PC-9 (cell line): Measurements from ENCODE around the gene CLRN2. TPM values are rescaled to one million over a fixed set of nuclear protein-coding genes. Genes with fewer than 3 reads are reported as not detected.

Experiments used
- Bru-seq: library from RNA; stranded (reverse); fragments of 400-500 nt; gene quantifications from one replicate; lab custom pipeline; 2021; lab: Mats Ljungman, UMichigan
- BruChase-seq, 2 experiments: library from RNA; stranded (reverse); fragments of 400-500 nt; gene quantifications; one replicate each; lab custom pipeline; 2021; lab: Mats Ljungman, UMichigan
- BruUV-seq: library from RNA; stranded (reverse); fragments of 400-500 nt; replicated peaks from 2 replicates; lab custom pipeline; 2021; lab: Mats Ljungman, UMichigan
- CTCF ChIA-PET: fragments of 300-600 bp; sonication (Branson Sonifier 250); formaldehyde crosslinking; loops from one replicate; lab custom pipeline; 2022; ENCODE audit warnings: antibody characterized with exemption; lab: Charles Lee
- POLR2A ChIA-PET: fragments of 300-600 bp; sonication (Branson Sonifier 250); formaldehyde crosslinking; loops from one replicate; lab custom pipeline; 2022; ENCODE audit warnings: antibody characterized with exemption; ENCODE audit not compliant: unreplicated experiment; lab: Charles Lee
- DNase-seq, 2 experiments: peaks; one replicate each; pipeline versions ENCODE4 v3.0.0 to v3.0.0-alpha.2; 2015 to 2022; ENCODE audit warnings: mixed read lengths in 1 of 2
- H2AFZ ChIP-seq: fragments of 200-600 bp; sonication (generic); 2 replicates; pipeline ENCODE4 v1.8.1; 2017; ENCODE audit warnings: antibody characterized with exemption
- H3F3A ChIP-seq: fragments of 200-600 bp; sonication (generic); 2 replicates; pipeline ENCODE4 v1.8.1; 2017; ENCODE audit warnings: antibody characterized with exemption, mild to moderate bottlenecking, low read depth; ENCODE audit not compliant: insufficient read depth
- H3K27ac ChIP-seq: fragments of 200-600 bp; sonication (generic); 2 replicates; pipeline ENCODE4 v1.6.1; 2016; ENCODE audit warnings: mixed run types
- H3K27me3 ChIP-seq: fragments of 200-600 bp; sonication (generic); 2 replicates; pipeline ENCODE4 v1.6.1; 2016; ENCODE audit warnings: low read depth, mixed run types; ENCODE audit not compliant: insufficient read depth
- H3K36me3 ChIP-seq: fragments of 200-600 bp; sonication (generic); 2 replicates; pipeline ENCODE4 v1.6.1; 2016; ENCODE audit warnings: low read depth, mixed run types
- H3K4me1 ChIP-seq: fragments of 200-600 bp; sonication (generic); replicated peaks from 2 replicates; pipeline ENCODE4 v1.6.1; 2016; ENCODE audit warnings: mixed run types; ENCODE audit not compliant: insufficient read depth
- H3K4me2 ChIP-seq: fragments of 200-600 bp; sonication (generic); 2 replicates; pipeline ENCODE4 v1.6.1; 2017; ENCODE audit warnings: mixed run types
- H3K4me3 ChIP-seq: fragments of 200-600 bp; sonication (generic); 2 replicates; pipeline ENCODE4 v1.6.1; 2016; ENCODE audit warnings: mixed run types
- H3K79me2 ChIP-seq: fragments of 200-600 bp; sonication (generic); 2 replicates; pipeline ENCODE4 v1.6.1; 2017; ENCODE audit warnings: low read depth, mixed run types
- H3K9me2 ChIP-seq: fragments of 200-600 bp; sonication (generic); 2 replicates; pipeline ENCODE4 v1.8.1; 2017; ENCODE audit warnings: mild to moderate bottlenecking; ENCODE audit not compliant: insufficient read depth
- H3K9me3 ChIP-seq: fragments of 200-600 bp; sonication (generic); 2 replicates; pipeline ENCODE4 v1.8.1; 2016; ENCODE audit warnings: low read depth; ENCODE audit not compliant: insufficient read depth
- H4K20me1 ChIP-seq: fragments of 200-600 bp; sonication (generic); 2 replicates; pipeline ENCODE4 v1.8.1; 2017; ENCODE audit not compliant: insufficient read depth
- EZH2 ChIP-seq: fragments of 200-600 bp; sonication (generic); IDR thresholded peaks from 2 replicates; pipeline ENCODE4 v1.8.0; 2017; ENCODE audit warnings: antibody characterized with exemption, low read depth
- intact Hi-C: fragments of 100-400 bp; cut with micrococcal nuclease; formaldehyde crosslinking; loops from one replicate; pipeline ENCODE4 v1.10.0; 2022; ENCODE audit not compliant: unreplicated experiment
- long read RNA-seq: library from polyadenylated mRNA; stranded (forward); transcript quantifications from one replicate; pipeline ENCODE4 v2.0.0, GENCODE V29; 2022
- total RNA-seq: library from RNA; stranded (reverse); gene quantifications from 2 replicates; pipeline ENCODE4 v1.2.3, GENCODE V29; 2021
- TF ChIP-seq, protein P1 (sequence below): fragments of 200-600 bp; sonication (generic); conservative IDR thresholded peaks from 2 replicates; pipeline ENCODE4 v1.6.1; 2017; ENCODE audit warnings: mixed run types, antibody characterized with exemption, mild to moderate bottlenecking, moderate library complexity

Gene CLRN2
- not detected in 2 replicates for total RNA-seq
- not detected for Bru-seq, nascent RNA
- BruChase-seq, experiment 1, labeled RNA remaining after a 2-hour chase = not detected
- not detected for BruChase-seq, experiment 2, labeled RNA remaining after a 6-hour chase
- long read RNA-seq = 0 reads

DNA sequence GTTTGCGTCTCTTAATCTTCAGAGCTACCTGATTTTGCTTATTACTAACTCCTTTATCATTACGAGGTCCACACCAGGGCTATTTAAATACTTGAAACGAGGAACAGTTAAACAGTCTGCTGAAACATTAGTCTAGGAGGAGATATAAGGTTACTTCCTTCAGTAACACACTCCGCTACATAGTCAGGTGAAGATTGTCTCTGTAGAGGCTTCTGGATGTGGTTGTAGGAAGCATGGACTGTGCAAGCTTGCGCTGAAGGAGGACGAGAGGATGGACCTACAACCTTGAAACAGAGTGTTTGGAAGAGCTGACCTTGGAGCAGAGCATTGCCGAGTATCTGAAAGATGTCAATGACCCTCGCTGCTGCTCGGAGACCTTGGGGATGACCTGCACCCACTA lies at the start of gene CLRN2:
Gene CLRN2 (plus strand): TSS at position 301 of the 400 bp plus-strand sequence. CDS start 102 bp downstream, outside the sequence.
- no TSS peak for BruUV-seq
- ChIA-PET CTCF (no interaction called here), POLR2A (no interaction called here)
- no peaks in the 10 kb centered on the region for H3K9me2 ChIP-seq
- H3K27me3 ChIP-seq = peaks cover 17% of the 10 kb centered on the region; the same call in 1 of the 2 replicates
- intact Hi-C loops = loop anchor here (5.0 kb wide), 2 partner anchors 292 to 507 kb away; partner anchors contain the start of gene LCORL
- no peaks in the 10 kb centered on the region for H3K9me3 ChIP-seq
- no peak within 1 kb of the TSS for H3K4me2 ChIP-seq
- no peak for TF ChIP-seq EZH2
- TF ChIP-seq, protein P1, sequence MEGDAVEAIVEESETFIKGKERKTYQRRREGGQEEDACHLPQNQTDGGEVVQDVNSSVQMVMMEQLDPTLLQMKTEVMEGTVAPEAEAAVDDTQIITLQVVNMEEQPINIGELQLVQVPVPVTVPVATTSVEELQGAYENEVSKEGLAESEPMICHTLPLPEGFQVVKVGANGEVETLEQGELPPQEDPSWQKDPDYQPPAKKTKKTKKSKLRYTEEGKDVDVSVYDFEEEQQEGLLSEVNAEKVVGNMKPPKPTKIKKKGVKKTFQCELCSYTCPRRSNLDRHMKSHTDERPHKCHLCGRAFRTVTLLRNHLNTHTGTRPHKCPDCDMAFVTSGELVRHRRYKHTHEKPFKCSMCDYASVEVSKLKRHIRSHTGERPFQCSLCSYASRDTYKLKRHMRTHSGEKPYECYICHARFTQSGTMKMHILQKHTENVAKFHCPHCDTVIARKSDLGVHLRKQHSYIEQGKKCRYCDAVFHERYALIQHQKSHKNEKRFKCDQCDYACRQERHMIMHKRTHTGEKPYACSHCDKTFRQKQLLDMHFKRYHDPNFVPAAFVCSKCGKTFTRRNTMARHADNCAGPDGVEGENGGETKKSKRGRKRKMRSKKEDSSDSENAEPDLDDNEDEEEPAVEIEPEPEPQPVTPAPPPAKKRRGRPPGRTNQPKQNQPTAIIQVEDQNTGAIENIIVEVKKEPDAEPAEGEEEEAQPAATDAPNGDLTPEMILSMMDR = no peak
- H3K79me2 ChIP-seq = no peaks in the 10 kb centered on the region; the same call in 1 of the 2 replicates
- H3K4me1 ChIP-seq = peaks cover 11% of the 10 kb centered on the region; the same call in 1 of the 2 replicates
- no peak within 1 kb of the TSS for H2AFZ ChIP-seq
- no peaks in the 10 kb centered on the region for H3F3A ChIP-seq
- no peak within 1 kb of the TSS for H3K27ac ChIP-seq
- DNase-seq = no peak
- H3K4me3 ChIP-seq = no peak within 1 kb of the TSS
- no peaks in the 10 kb centered on the region for H3K36me3 ChIP-seq
- H4K20me1 ChIP-seq = no peaks in the 10 kb centered on the region

DNA sequence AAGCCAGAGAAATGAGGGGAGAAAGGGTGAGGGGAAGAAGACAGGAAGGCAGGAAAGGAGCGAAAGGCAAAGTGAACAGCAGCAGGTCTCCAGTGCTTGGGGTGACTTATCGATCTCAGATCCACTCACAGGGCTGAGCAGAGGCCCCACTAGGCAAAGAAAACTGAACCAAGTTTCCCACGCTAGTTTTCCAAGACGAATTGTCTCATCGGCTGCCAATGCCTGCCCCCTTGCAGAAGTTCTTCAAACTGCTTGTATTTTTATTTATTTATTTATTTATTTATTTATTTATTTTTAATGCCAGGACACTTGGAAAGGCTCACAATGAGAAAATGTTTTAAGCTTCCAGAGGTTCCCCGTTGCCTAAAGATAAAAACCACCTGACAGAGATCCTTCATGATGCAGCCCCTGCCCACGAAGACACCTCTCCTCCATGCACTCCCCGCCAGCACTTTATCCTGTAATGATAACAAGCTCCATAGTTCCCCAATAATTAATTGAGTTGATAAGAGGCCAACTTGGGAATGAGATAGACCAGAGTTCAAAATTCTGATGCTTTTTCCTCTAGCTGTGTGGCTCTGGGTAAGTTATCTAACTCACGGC lies 46.2 kb upstream of the CLRN2 start:
- H2AFZ ChIP-seq = no peak overlapping the region
- no peaks in the 10 kb centered on the region for H3K79me2 ChIP-seq
- no peaks in the 10 kb centered on the region for H3K9me3 ChIP-seq
- no peak overlapping the region for H3K4me3 ChIP-seq
- DNase-seq = peak in 1 of 2 experiments; percentile 7
- intact Hi-C loops = no loop called here
- peak overlapping the region; percentile 59 for H3K4me2 ChIP-seq
- H3K4me1 ChIP-seq = no peaks in the 10 kb centered on the region
- H3K27ac ChIP-seq = no peak overlapping the region
- H3K9me2 ChIP-seq = no peaks in the 10 kb centered on the region
- POLR2A ChIA-PET = no interaction called here
- no peaks in the 10 kb centered on the region for H3K27me3 ChIP-seq
- no TSS peak for BruUV-seq
- CTCF ChIA-PET = no interaction called here
- no peaks in the 10 kb centered on the region for H3F3A ChIP-seq
- no peaks in the 10 kb centered on the region for H4K20me1 ChIP-seq
- no peaks in the 10 kb centered on the region for H3K36me3 ChIP-seq
- no peak for TF ChIP-seq EZH2
- TF ChIP-seq, protein P1 = peak; percentile 66

DNA sequence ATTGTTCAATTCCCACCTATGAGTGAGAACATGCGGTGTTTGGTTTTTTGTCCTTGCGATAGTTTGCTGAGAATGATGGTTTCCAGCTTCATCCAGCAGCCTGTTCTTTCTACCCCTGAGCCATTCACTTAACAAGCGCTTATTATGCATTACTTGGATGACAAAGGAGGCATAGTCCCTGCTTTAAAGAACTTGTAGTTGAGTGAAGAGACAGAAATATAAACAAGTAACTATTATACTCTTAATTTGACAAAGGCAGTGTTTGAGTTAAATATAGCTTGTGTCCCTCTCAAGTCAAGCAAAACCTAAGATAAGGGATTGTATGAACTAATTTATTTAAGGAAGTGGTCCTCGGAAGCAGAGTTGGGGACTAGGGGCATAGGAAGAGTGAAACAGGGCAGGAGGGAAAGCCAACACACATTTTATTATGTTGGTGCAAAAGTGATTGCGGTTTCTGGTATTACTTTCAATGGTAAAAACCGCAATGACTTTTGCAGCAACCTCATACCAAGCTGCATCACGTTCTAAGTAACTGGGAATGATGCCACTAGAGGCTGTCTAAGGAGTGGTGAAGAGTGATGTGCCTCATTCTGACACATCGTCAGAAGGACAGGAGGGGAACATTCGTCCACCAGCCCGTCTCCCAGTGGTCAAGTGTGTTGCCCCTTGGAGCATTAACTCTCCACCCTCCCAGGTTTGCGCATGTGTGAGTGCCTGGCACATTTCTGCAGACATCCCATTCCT lies 44.9 kb upstream of the CLRN2 start:
- no TSS peak for BruUV-seq
- Histone ChIP-seq H3K4me2 (no peak overlapping the region), H3K9me2 (no peaks in the 10 kb centered on the region), H4K20me1 (no peaks in the 10 kb centered on the region), H3K36me3 (no peaks in the 10 kb centered on the region), H3K79me2 (no peaks in the 10 kb centered on the region), H3K27ac (no peak overlapping the region), H3K27me3 (no peaks in the 10 kb centered on the region), H3K4me1 (no peaks in the 10 kb centered on the region), H2AFZ (no peak overlapping the region), H3K9me3 (no peaks in the 10 kb centered on the region), H3F3A (no peaks in the 10 kb centered on the region), H3K4me3 (no peak overlapping the region)
- intact Hi-C loops = loop anchor here (10.0 kb wide), 1 partner anchor 1175 kb away; no protein-coding TSS in a partner anchor
- no peak for TF ChIP-seq EZH2
- TF ChIP-seq, protein P1 = no peak
- ChIA-PET CTCF (no interaction called here), POLR2A (no interaction called here)
- DNase-seq = no peak
